ENCODE results near the gene SAXO1. TPM values are rescaled to one million over a fixed set of nuclear protein-coding genes. Genes with fewer than 3 reads are reported as not detected.
"Not testable (repeated sequence)": the region's sequence is repeated elsewhere in the genome, so short reads cannot be mapped to it uniquely, and the experiment has no call there.

The SAXO1 gene
- total RNA-seq, 1 experiment from 2014 or later, result not detected

- Histone ChIP-seq H3K4me1 (replicated peaks; ENCODE audit: insufficient read depth) (no peaks in the 10 kb centered on the region), H3K4me3 (no peak overlapping the region), H4K20me1 (ENCODE audit: insufficient read depth) (no peaks in the 10 kb centered on the region), H3K9me3 (ENCODE audit: insufficient read depth, low read depth) (no peaks in the 10 kb centered on the region), H3K79me2 (ENCODE audit: low read depth) (no peaks in the 10 kb centered on the region), H3F3A (ENCODE audit: insufficient read depth, low read depth) (no peaks in the 10 kb centered on the region), H3K4me2 (no peak overlapping the region), H3K36me3 (ENCODE audit: low read depth) (no peaks in the 10 kb centered on the region), H3K9me2 (ENCODE audit: insufficient read depth) (no peaks in the 10 kb centered on the region), H3K27ac (no peak overlapping the region), H3K27me3 (ENCODE audit: insufficient read depth, low read depth) (no peaks in the 10 kb centered on the region), H2AFZ (no peak overlapping the region)
- TF ChIP-seq EZH2 (IDR thresholded peaks at IDR 0.05; ENCODE audit: low read depth) (no peak), CTCF (conservative IDR thresholded peaks at IDR 0.05) (no peak)
- no peak for DNase-seq
- BruUV-seq (replicated peaks), result no TSS peak
- CTCF ChIA-PET, result no interaction called here
- POLR2A ChIA-PET (ENCODE audit: unreplicated experiment), result no interaction called here
- intact Hi-C loops (cut with micrococcal nuclease; ENCODE audit: unreplicated experiment), result loop anchor here (5.0 kb wide), 1 partner anchor 1494 kb away; no protein-coding TSS in a partner anchor
Measured at GRCh38 chr9:19026375-19026774, 6.6 kb downstream of the SAXO1 start.

- Histone ChIP-seq H2AFZ (no peak overlapping the region), H3K27me3 (ENCODE audit: insufficient read depth, low read depth) (no peaks in the 10 kb centered on the region), H4K20me1 (ENCODE audit: insufficient read depth) (no peaks in the 10 kb centered on the region), H3K4me1 (replicated peaks; ENCODE audit: insufficient read depth) (no peaks in the 10 kb centered on the region), H3K4me3 (no peak overlapping the region), H3K9me2 (ENCODE audit: insufficient read depth) (no peaks in the 10 kb centered on the region), H3K79me2 (ENCODE audit: low read depth) (no peaks in the 10 kb centered on the region), H3K9me3 (ENCODE audit: insufficient read depth, low read depth) (no peaks in the 10 kb centered on the region), H3K36me3 (ENCODE audit: low read depth) (no peaks in the 10 kb centered on the region), H3K4me2 (no peak overlapping the region), H3F3A (ENCODE audit: insufficient read depth, low read depth) (no peaks in the 10 kb centered on the region), H3K27ac (no peak overlapping the region)
- intact Hi-C loops (cut with micrococcal nuclease; ENCODE audit: unreplicated experiment), result no loop called here
- no TSS peak for BruUV-seq (replicated peaks)
- CTCF ChIA-PET, result no interaction called here
- no peak for DNase-seq
- POLR2A ChIA-PET (ENCODE audit: unreplicated experiment), result no interaction called here
- TF ChIP-seq CTCF (conservative IDR thresholded peaks at IDR 0.05) (no peak), EZH2 (IDR thresholded peaks at IDR 0.05; ENCODE audit: low read depth) (no peak)
Measured at GRCh38 chr9:19023078-19023477, 9.9 kb downstream of the SAXO1 start.

- CTCF ChIA-PET, result no interaction called here
- POLR2A ChIA-PET (ENCODE audit: unreplicated experiment), result no interaction called here
- H3F3A ChIP-seq (ENCODE audit: insufficient read depth, low read depth), result no peaks in the 10 kb centered on the region
- H3K9me2 ChIP-seq (ENCODE audit: insufficient read depth), result no peaks in the 10 kb centered on the region
- H3K4me1 ChIP-seq (replicated peaks; ENCODE audit: insufficient read depth), result no peaks in the 10 kb centered on the region
- no peaks in the 10 kb centered on the region for H3K9me3 ChIP-seq (ENCODE audit: insufficient read depth, low read depth)
- H3K36me3 ChIP-seq (ENCODE audit: low read depth), result no peaks in the 10 kb centered on the region
- no peaks in the 10 kb centered on the region for H3K79me2 ChIP-seq (ENCODE audit: low read depth)
- TF ChIP-seq EZH2 (IDR thresholded peaks at IDR 0.05; ENCODE audit: low read depth) (no peak), CTCF (conservative IDR thresholded peaks at IDR 0.05) (no peak)
- BruUV-seq (replicated peaks), result no TSS peak
- H3K4me3 ChIP-seq, result no peak overlapping the region
- DNase-seq, result no peak
- no peak overlapping the region for H2AFZ ChIP-seq
- H3K27ac ChIP-seq, result no peak overlapping the region
- no peaks in the 10 kb centered on the region for H3K27me3 ChIP-seq (ENCODE audit: insufficient read depth, low read depth)
- intact Hi-C loops (cut with micrococcal nuclease; ENCODE audit: unreplicated experiment), result no loop called here
- no peaks in the 10 kb centered on the region for H4K20me1 ChIP-seq (ENCODE audit: insufficient read depth)
- H3K4me2 ChIP-seq, result no peak overlapping the region
Measured at GRCh38 chr9:19022206-19022605, 10.8 kb downstream of the SAXO1 start.

GRCh38 chr9:19021649-19022048 is 11.4 kb downstream of the SAXO1 start:
- H3K4me2 ChIP-seq; H3K36me3 ChIP-seq (ENCODE audit: low read depth); H3F3A ChIP-seq (ENCODE audit: insufficient read depth, low read depth); H3K9me3 ChIP-seq (ENCODE audit: insufficient read depth, low read depth); H3K9me2 ChIP-seq (ENCODE audit: insufficient read depth); H3K79me2 ChIP-seq (ENCODE audit: low read depth); H3K27me3 ChIP-seq (ENCODE audit: insufficient read depth, low read depth); BruUV-seq (replicated peaks); H3K4me1 ChIP-seq (replicated peaks; ENCODE audit: insufficient read depth); H2AFZ ChIP-seq; H4K20me1 ChIP-seq (ENCODE audit: insufficient read depth); POLR2A ChIA-PET (ENCODE audit: unreplicated experiment); H3K4me3 ChIP-seq; CTCF ChIA-PET; H3K27ac ChIP-seq; intact Hi-C loops (cut with micrococcal nuclease; ENCODE audit: unreplicated experiment); DNase-seq: not testable (repeated sequence)
